WTC11 (cell line): Measurements from ENCODE around the gene CLCF1. TPM values are rescaled to one million over a fixed set of nuclear protein-coding genes. Genes with fewer than 3 reads are reported as not detected.

ENCODE experiments used
- ATAC-seq: fragments of 200-7000 bp; cut with Tn5 transposase; 2 replicates; pipeline ENCODE4 v1.10.0; 2021; ENCODE audit warnings: mild to moderate bottlenecking, moderate library complexity
- CTCF ChIA-PET: fragments of 300-600 bp; sonication (Branson Sonifier 250); formaldehyde crosslinking; loops from one replicate; lab custom pipeline; 2021; ENCODE audit warnings: antibody characterized with exemption; lab: Charles Lee
- POLR2A ChIA-PET: fragments of 350-600 bp; sonication (Branson Sonifier 250); formaldehyde crosslinking; loops from one replicate; lab custom pipeline; 2021; ENCODE audit warnings: antibody characterized with exemption; lab: Charles Lee
- DNase-seq: peaks from one replicate; pipeline ENCODE4 v3.0.0; 2021; ENCODE audit warnings: low spot score
- H3K27ac Mint-ChIP-seq: 2 replicates; pipeline ENCODE4 v1.8.0; 2021; ENCODE audit warnings: mixed read lengths
- H3K27me3 Mint-ChIP-seq: 2 replicates; pipeline ENCODE4 v1.8.0; 2021; ENCODE audit warnings: low read depth, mild to moderate bottlenecking, moderate library complexity, mixed read lengths
- H3K36me3 Mint-ChIP-seq: 2 replicates; pipeline ENCODE4 v1.8.0; 2021; ENCODE audit warnings: mixed read lengths
- H3K4me1 Mint-ChIP-seq: 2 replicates; pipeline ENCODE4 v1.8.0; 2022; ENCODE audit warnings: mixed read lengths
- H3K4me3 Mint-ChIP-seq: 2 replicates; pipeline ENCODE4 v1.8.0; 2021; ENCODE audit warnings: mild to moderate bottlenecking, moderate library complexity, mixed read lengths
- H3K9me3 Mint-ChIP-seq: 2 replicates; pipeline ENCODE4 v1.8.0; 2021; ENCODE audit warnings: mixed read lengths
- AFF4 ChIP-seq: sonication (generic); formaldehyde crosslinking; IDR thresholded peaks from 2 replicates; pipeline ENCODE4 v1.8.1; 2023; ENCODE audit warnings: mild to moderate bottlenecking, missing genetic modification reagents, borderline replicate concordance
- ATF6 ChIP-seq: sonication (generic); formaldehyde crosslinking; IDR thresholded peaks from 2 replicates; pipeline ENCODE4 v1.8.1; 2023; ENCODE audit warnings: mild to moderate bottlenecking, missing genetic modification reagents
- E2F1 ChIP-seq: sonication (generic); formaldehyde crosslinking; IDR thresholded peaks from 2 replicates; pipeline ENCODE4 v1.8.0; 2022; ENCODE audit warnings: mild to moderate bottlenecking, missing genetic modification reagents
- FOXK1 ChIP-seq: sonication (generic); formaldehyde crosslinking; IDR thresholded peaks from 2 replicates; pipeline ENCODE4 v1.8.0; 2022; ENCODE audit warnings: mild to moderate bottlenecking, moderate library complexity, missing genetic modification reagents
- HMGXB4 ChIP-seq: sonication (generic); formaldehyde crosslinking; IDR thresholded peaks from 2 replicates; pipeline ENCODE4 v1.8.1; 2023; ENCODE audit warnings: mild to moderate bottlenecking, moderate library complexity, missing genetic modification reagents
- JUN ChIP-seq: sonication (generic); formaldehyde crosslinking; IDR thresholded peaks from 2 replicates; pipeline ENCODE4 v1.8.0; 2023; ENCODE audit warnings: mild to moderate bottlenecking, missing genetic modification reagents
- KAT7 ChIP-seq: sonication (generic); formaldehyde crosslinking; IDR thresholded peaks from 2 replicates; pipeline ENCODE4 v1.8.1; 2023; ENCODE audit warnings: missing genetic modification reagents, mild to moderate bottlenecking, borderline replicate concordance
- NR1H2 ChIP-seq: sonication (generic); formaldehyde crosslinking; IDR thresholded peaks from 2 replicates; pipeline ENCODE4 v1.9.0; 2021; ENCODE audit warnings: mild to moderate bottlenecking, moderate library complexity, missing genetic modification reagents
- NR3C1 ChIP-seq: sonication (generic); formaldehyde crosslinking; conservative IDR thresholded peaks from 2 replicates; pipeline ENCODE4 v1.8.1; 2023; ENCODE audit warnings: low read depth, mild to moderate bottlenecking, missing genetic modification reagents
- OVOL2 ChIP-seq: fragments of 250-450 bp; sonication (Bioruptor Pico); IDR thresholded peaks from 2 replicates; pipeline ENCODE4 v1.9.0; 2021; ENCODE audit warnings: mild to moderate bottlenecking, borderline replicate concordance
- SOX15 ChIP-seq: fragments of 250-450 bp; sonication (Bioruptor Pico); IDR thresholded peaks from 2 replicates; pipeline ENCODE4 v1.9.0; 2021; ENCODE audit warnings: mild to moderate bottlenecking
- STAT6 ChIP-seq: sonication (generic); formaldehyde crosslinking; conservative IDR thresholded peaks from 2 replicates; pipeline ENCODE4 v1.8.1; 2023; ENCODE audit warnings: mild to moderate bottlenecking, low read depth, missing genetic modification reagents, moderate library complexity
- TCF7 ChIP-seq: sonication (generic); formaldehyde crosslinking; IDR thresholded peaks from 2 replicates; pipeline ENCODE4 v1.8.0; 2022; ENCODE audit warnings: mild to moderate bottlenecking, low read depth, missing genetic modification reagents, moderate library complexity
- TEAD4 ChIP-seq: sonication (generic); formaldehyde crosslinking; IDR thresholded peaks from 2 replicates; pipeline ENCODE4 v1.8.0; 2022; ENCODE audit warnings: mild to moderate bottlenecking, missing genetic modification reagents
- total RNA-seq: library from RNA; stranded (reverse); gene quantifications from 3 replicates; pipeline ENCODE4 v1.2.3, GENCODE V29; 2021
- TF ChIP-seq, protein P1 (sequence below): sonication (generic); formaldehyde crosslinking; IDR thresholded peaks from 2 replicates; pipeline ENCODE4 v1.8.0; 2022; ENCODE audit warnings: mild to moderate bottlenecking, missing genetic modification reagents
- TF ChIP-seq, protein P2 (sequence below): fragments of 250-450 bp; sonication (Bioruptor Pico); conservative IDR thresholded peaks from 2 replicates; pipeline ENCODE4 v1.9.0; 2021; ENCODE audit warnings: mild to moderate bottlenecking
- TF ChIP-seq, protein P3 (sequence below): sonication (generic); formaldehyde crosslinking; IDR thresholded peaks from 2 replicates; pipeline ENCODE4 v1.8.1; 2022; ENCODE audit warnings: low read depth, missing genetic modification reagents, borderline replicate concordance

Gene CLCF1
- total RNA-seq, 1 experiment from 2014 or later, result 0.92 TPM

GRCh38 chr11:67366961-67367760 is 6.2 kb downstream of the CLCF1 start:
- DNase-seq, result no peak
- H3K36me3 Mint-ChIP-seq, result no peaks in the 10 kb centered on the region
- no peak for ATAC-seq
- POLR2A ChIA-PET, result no interaction called here
- TF ChIP-seq SOX15 (no peak), TCF7 (CRISPR knock-in tag) (no peak), NR3C1 (no peak), HMGXB4 (no peak)
- TF ChIP-seq, protein P1, sequence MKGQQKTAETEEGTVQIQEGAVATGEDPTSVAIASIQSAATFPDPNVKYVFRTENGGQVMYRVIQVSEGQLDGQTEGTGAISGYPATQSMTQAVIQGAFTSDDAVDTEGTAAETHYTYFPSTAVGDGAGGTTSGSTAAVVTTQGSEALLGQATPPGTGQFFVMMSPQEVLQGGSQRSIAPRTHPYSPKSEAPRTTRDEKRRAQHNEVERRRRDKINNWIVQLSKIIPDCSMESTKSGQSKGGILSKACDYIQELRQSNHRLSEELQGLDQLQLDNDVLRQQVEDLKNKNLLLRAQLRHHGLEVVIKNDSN (CRISPR knock-in tag), result no peak
- TF ChIP-seq, all 79 proteins: peak for 0
- peaks cover 79% of the 10 kb centered on the region for H3K27me3 Mint-ChIP-seq
- H3K27ac Mint-ChIP-seq, result no peak overlapping the region
- H3K4me1 Mint-ChIP-seq, result peaks cover 33% of the 10 kb centered on the region
- no peak overlapping the region for H3K4me3 Mint-ChIP-seq
- CTCF ChIA-PET, result interaction anchor here (25.7 kb wide), 1 partner anchor 14 kb away, joined by 842 read pairs; the partner anchor contains the start of gene POLD4
- no peaks in the 10 kb centered on the region for H3K9me3 Mint-ChIP-seq

DNA sequence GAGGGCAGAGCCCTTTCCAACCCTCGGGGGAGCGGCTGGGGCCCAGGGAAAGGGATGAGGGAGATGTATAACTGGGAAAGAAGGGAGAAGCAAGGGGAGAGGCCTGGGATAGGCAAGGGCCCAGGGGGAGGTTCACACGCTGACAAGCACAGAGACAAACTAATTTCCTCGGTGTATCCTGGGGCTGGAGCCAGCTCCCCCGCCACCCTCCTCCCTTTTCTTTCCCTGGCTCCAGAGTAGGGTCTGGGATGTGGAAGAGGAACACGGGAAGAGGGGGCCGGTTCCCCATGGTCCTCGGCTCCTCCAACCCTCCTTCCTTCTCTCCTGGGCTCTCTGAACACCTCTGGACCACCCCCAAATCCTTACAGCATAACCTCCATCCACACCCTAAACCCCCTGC is 6.9 kb downstream of the CLCF1 start:
- Mint-ChIP-seq H3K4me1 (peaks cover 28% of the 10 kb centered on the region), H3K27me3 (peaks cover 79% of the 10 kb centered on the region), H3K27ac (no peak overlapping the region), H3K36me3 (no peaks in the 10 kb centered on the region), H3K9me3 (no peaks in the 10 kb centered on the region), H3K4me3 (no peak overlapping the region)
- POLR2A ChIA-PET, result no interaction called here
- CTCF ChIA-PET, result interaction anchor here (1.5 to 25.7 kb wide), 2 partner anchors 13 to 49 kb away, joined by 5 to 842 read pairs; partner anchors contain the start of gene POLD4
- no peak for DNase-seq
- ATAC-seq, result no peak
- TF ChIP-seq E2F1 (CRISPR knock-in tag) (no peak), OVOL2 (CRISPR knock-in tag) (no peak), NR1H2 (CRISPR knock-in tag) (no peak), STAT6 (CRISPR knock-in tag) (no peak), FOXK1 (CRISPR knock-in tag) (no peak), KAT7 (CRISPR knock-in tag) (no peak), ATF6 (CRISPR knock-in tag) (no peak), TEAD4 (CRISPR knock-in tag) (no peak), AFF4 (no peak), JUN (no peak)
- TF ChIP-seq, protein P2, sequence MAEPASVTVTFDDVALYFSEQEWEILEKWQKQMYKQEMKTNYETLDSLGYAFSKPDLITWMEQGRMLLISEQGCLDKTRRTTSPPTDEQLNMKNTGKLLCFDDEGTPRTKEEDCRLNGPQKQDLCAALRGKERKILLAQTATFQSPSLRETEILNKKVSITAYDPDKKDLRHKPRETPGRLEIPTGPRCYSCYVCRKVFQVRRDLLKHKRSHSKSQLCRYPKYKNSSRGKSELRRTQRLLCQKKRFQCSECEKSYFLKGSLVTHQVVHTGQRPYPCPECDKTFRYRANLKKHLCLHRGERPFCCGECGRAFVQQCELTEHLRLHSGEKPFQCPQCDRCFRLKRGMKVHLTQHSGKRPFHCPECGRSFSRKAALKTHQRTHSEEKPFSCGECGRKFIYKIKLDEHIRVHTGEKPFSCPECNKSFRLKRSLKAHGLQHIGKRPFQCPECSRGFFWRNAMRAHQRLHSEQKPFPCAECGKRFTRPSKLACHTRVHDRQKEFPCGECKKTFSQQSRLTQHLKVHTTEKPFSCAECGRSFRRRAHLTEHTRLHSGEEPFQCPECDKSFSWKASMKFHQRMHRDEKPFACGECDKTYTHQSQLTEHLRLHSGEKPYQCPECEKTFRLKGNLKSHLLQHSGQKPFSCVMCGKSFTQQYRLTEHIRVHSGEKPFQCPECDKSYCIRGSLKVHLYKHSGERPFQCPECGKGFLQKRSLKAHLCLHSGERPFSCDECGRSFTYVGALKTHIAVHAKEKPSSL (CRISPR knock-in tag), result no peak
- TF ChIP-seq, protein P3, sequence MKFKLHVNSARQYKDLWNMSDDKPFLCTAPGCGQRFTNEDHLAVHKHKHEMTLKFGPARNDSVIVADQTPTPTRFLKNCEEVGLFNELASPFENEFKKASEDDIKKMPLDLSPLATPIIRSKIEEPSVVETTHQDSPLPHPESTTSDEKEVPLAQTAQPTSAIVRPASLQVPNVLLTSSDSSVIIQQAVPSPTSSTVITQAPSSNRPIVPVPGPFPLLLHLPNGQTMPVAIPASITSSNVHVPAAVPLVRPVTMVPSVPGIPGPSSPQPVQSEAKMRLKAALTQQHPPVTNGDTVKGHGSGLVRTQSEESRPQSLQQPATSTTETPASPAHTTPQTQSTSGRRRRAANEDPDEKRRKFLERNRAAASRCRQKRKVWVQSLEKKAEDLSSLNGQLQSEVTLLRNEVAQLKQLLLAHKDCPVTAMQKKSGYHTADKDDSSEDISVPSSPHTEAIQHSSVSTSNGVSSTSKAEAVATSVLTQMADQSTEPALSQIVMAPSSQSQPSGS (CRISPR knock-in tag), result no peak
